Panc1 (cell line): ENCODE results near the gene IL13.

ENCODE experiments used
- TCF7L2 ChIP-seq: IDR thresholded peaks from 2 replicates; pipeline ENCODE4 v1.6.1; 2011; ENCODE audit warnings: mild to moderate bottlenecking, low read depth, low read length, inconsistent platforms
- TF ChIP-seq, protein P1 (sequence below): fragments of 450-650 bp; IDR thresholded peaks from 2 replicates; pipeline ENCODE4 v1.5.1; 2017; ENCODE audit warnings: mild to moderate bottlenecking
- TF ChIP-seq, protein P2 (sequence below), 2 experiments: IDR thresholded peaks; 2 replicates each; pipeline ENCODE4 v1.6.1; 2011 to 2012; ENCODE audit warnings: low read depth in 2 of 2, control low read depth in 1 of 2, low read length in 1 of 2, mild to moderate bottlenecking in 1 of 2, moderate library complexity in 1 of 2; ENCODE audit not compliant: insufficient read depth in 1 of 2

DNA sequence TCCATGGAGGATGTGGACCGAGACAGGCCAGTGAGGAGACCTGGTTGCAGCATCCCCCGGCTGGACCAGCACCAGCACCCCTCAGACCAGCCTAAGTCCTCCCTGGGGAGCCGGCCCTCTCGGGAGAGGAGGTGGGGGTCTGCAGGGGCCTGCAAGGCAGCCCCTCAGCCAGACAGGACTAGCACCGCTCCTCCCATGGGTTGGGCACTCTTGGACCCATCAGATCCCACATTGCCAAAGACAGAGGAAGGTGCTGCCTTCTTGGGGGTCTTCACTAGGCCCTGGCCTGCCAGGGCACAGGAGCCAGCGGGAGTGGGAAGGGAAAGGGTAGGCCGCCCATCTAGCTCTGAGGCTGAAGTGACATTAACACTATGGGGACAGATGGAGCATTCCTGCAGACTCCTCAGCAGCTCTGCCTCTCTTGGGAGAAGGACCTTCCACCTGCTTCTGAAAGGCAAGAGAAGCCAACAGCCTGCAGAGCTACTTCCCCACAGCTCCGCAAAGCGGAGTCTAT, 6.8 kb downstream of the IL13 start:
- TF ChIP-seq, protein P1, sequence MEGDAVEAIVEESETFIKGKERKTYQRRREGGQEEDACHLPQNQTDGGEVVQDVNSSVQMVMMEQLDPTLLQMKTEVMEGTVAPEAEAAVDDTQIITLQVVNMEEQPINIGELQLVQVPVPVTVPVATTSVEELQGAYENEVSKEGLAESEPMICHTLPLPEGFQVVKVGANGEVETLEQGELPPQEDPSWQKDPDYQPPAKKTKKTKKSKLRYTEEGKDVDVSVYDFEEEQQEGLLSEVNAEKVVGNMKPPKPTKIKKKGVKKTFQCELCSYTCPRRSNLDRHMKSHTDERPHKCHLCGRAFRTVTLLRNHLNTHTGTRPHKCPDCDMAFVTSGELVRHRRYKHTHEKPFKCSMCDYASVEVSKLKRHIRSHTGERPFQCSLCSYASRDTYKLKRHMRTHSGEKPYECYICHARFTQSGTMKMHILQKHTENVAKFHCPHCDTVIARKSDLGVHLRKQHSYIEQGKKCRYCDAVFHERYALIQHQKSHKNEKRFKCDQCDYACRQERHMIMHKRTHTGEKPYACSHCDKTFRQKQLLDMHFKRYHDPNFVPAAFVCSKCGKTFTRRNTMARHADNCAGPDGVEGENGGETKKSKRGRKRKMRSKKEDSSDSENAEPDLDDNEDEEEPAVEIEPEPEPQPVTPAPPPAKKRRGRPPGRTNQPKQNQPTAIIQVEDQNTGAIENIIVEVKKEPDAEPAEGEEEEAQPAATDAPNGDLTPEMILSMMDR = no peak
- TF ChIP-seq, protein P2, sequence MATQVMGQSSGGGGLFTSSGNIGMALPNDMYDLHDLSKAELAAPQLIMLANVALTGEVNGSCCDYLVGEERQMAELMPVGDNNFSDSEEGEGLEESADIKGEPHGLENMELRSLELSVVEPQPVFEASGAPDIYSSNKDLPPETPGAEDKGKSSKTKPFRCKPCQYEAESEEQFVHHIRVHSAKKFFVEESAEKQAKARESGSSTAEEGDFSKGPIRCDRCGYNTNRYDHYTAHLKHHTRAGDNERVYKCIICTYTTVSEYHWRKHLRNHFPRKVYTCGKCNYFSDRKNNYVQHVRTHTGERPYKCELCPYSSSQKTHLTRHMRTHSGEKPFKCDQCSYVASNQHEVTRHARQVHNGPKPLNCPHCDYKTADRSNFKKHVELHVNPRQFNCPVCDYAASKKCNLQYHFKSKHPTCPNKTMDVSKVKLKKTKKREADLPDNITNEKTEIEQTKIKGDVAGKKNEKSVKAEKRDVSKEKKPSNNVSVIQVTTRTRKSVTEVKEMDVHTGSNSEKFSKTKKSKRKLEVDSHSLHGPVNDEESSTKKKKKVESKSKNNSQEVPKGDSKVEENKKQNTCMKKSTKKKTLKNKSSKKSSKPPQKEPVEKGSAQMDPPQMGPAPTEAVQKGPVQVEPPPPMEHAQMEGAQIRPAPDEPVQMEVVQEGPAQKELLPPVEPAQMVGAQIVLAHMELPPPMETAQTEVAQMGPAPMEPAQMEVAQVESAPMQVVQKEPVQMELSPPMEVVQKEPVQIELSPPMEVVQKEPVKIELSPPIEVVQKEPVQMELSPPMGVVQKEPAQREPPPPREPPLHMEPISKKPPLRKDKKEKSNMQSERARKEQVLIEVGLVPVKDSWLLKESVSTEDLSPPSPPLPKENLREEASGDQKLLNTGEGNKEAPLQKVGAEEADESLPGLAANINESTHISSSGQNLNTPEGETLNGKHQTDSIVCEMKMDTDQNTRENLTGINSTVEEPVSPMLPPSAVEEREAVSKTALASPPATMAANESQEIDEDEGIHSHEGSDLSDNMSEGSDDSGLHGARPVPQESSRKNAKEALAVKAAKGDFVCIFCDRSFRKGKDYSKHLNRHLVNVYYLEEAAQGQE (IDR thresholded peaks at IDR 0.05; ENCODE audit: insufficient read depth in 1 of 2, low read depth in 2 of 2, low read length in 1 of 2) = no peak
- TF ChIP-seq TCF7L2 = no peak
